ENCODE data around the gene KCTD7.

- TF ChIP-seq, protein P1, sequence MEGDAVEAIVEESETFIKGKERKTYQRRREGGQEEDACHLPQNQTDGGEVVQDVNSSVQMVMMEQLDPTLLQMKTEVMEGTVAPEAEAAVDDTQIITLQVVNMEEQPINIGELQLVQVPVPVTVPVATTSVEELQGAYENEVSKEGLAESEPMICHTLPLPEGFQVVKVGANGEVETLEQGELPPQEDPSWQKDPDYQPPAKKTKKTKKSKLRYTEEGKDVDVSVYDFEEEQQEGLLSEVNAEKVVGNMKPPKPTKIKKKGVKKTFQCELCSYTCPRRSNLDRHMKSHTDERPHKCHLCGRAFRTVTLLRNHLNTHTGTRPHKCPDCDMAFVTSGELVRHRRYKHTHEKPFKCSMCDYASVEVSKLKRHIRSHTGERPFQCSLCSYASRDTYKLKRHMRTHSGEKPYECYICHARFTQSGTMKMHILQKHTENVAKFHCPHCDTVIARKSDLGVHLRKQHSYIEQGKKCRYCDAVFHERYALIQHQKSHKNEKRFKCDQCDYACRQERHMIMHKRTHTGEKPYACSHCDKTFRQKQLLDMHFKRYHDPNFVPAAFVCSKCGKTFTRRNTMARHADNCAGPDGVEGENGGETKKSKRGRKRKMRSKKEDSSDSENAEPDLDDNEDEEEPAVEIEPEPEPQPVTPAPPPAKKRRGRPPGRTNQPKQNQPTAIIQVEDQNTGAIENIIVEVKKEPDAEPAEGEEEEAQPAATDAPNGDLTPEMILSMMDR (IDR thresholded peaks at IDR 0.05; ENCODE audit: low read depth, low read length, missing input control), result no peak
- TF ChIP-seq ATF3 (IDR thresholded peaks at IDR 0.05), result no peak
- TF ChIP-seq, protein P2, sequence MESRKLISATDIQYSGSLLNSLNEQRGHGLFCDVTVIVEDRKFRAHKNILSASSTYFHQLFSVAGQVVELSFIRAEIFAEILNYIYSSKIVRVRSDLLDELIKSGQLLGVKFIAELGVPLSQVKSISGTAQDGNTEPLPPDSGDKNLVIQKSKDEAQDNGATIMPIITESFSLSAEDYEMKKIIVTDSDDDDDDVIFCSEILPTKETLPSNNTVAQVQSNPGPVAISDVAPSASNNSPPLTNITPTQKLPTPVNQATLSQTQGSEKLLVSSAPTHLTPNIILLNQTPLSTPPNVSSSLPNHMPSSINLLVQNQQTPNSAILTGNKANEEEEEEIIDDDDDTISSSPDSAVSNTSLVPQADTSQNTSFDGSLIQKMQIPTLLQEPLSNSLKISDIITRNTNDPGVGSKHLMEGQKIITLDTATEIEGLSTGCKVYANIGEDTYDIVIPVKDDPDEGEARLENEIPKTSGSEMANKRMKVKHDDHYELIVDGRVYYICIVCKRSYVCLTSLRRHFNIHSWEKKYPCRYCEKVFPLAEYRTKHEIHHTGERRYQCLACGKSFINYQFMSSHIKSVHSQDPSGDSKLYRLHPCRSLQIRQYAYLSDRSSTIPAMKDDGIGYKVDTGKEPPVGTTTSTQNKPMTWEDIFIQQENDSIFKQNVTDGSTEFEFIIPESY (IDR thresholded peaks at IDR 0.05), result no peak
Measured at GRCh38 chr7:66583490-66584110, 45.1 kb upstream of the KCTD7 start.
